ENCODE data around the gene FUOM.
A peak's percentile ranks its signal among the peaks of the same experiment; 100 is the strongest.

DNA sequence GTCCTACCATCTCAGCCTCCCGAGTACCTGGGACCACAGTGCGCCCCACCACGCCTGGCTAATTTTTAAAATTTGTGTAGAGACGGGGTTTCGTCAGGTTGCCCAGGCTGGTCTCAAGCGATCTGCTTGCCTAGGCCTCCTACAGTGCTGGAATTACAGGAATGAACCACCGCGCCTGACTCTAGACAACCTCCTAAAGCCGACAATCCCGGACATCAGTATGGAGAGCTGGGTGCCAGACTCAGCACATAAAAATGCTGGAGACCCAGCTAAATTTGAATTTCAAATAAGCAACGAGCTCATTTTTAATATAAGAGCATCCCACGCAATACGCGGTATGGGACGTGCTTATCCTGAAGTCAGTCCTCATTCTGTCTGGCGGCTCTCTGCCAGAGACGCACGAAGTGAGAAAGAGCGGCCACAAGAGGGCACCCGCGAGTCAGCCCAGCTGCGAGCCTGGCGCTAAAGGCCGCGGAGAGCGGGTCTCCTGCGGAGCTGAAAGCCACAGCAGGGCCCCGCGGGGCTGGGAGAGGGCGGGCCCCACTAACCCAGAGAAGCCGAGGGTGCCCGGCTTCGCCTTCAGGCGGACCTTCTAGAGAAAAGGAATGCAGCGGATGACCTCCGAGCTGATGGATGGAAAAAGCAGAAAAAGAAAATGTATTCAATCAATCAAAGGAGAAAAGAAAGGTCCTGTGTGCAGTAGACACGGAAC is 28.2 kb downstream of the FUOM start:
- TF ChIP-seq, protein P1, sequence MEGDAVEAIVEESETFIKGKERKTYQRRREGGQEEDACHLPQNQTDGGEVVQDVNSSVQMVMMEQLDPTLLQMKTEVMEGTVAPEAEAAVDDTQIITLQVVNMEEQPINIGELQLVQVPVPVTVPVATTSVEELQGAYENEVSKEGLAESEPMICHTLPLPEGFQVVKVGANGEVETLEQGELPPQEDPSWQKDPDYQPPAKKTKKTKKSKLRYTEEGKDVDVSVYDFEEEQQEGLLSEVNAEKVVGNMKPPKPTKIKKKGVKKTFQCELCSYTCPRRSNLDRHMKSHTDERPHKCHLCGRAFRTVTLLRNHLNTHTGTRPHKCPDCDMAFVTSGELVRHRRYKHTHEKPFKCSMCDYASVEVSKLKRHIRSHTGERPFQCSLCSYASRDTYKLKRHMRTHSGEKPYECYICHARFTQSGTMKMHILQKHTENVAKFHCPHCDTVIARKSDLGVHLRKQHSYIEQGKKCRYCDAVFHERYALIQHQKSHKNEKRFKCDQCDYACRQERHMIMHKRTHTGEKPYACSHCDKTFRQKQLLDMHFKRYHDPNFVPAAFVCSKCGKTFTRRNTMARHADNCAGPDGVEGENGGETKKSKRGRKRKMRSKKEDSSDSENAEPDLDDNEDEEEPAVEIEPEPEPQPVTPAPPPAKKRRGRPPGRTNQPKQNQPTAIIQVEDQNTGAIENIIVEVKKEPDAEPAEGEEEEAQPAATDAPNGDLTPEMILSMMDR (conservative IDR thresholded peaks at IDR 0.05; ENCODE audit: low read length) = peak; percentile 95
- TF ChIP-seq EZH2phosphoT487 (IDR thresholded peaks at IDR 0.05; ENCODE audit: borderline replicate concordance, low read depth, low read length) = no peak

Measured in OCI-LY7 (cell line).